GM23338 (cell line): Measurements from ENCODE around the gene MAPK8IP3. TPM values are rescaled to one million over a fixed set of nuclear protein-coding genes. Genes with fewer than 3 reads are reported as not detected.

ENCODE experiments used
- ATAC-seq: fragments of 200-7000 bp; cut with Tn5 transposase; 3 replicates; pipeline ENCODE4 v1.9.1; 2020
- DNase-seq: peaks from one replicate; pipeline ENCODE4 v3.0.0-alpha.2; 2015; ENCODE audit warnings: low spot score
- H2AFZ ChIP-seq: fragments of 200-600 bp; sonication (generic); 2 replicates; pipeline ENCODE4 v1.8.0; 2016; ENCODE audit warnings: antibody characterized with exemption, mild to moderate bottlenecking, moderate library complexity
- H3F3A ChIP-seq: fragments of 200-600 bp; sonication (generic); replicated peaks from 2 replicates; pipeline ENCODE4 v1.8.0; 2017; ENCODE audit warnings: antibody characterized with exemption, mixed run types, low read depth
- H3K27ac ChIP-seq: fragments of 200-600 bp; sonication (generic); 2 replicates; pipeline ENCODE4 v1.6.1; 2016; ENCODE audit warnings: low read depth
- H3K27me3 ChIP-seq: fragments of 200-600 bp; sonication (generic); 2 replicates; pipeline ENCODE4 v1.8.0; 2016; ENCODE audit warnings: mild to moderate bottlenecking, mixed run types, moderate library complexity; ENCODE audit not compliant: insufficient read depth
- H3K36me3 ChIP-seq: fragments of 200-600 bp; sonication (generic); 2 replicates; pipeline ENCODE4 v1.8.0; 2016; ENCODE audit warnings: mild to moderate bottlenecking; ENCODE audit not compliant: insufficient read depth
- H3K4me1 ChIP-seq: fragments of 200-600 bp; sonication (generic); 2 replicates; pipeline ENCODE4 v1.8.0; 2016; ENCODE audit warnings: mild to moderate bottlenecking, moderate library complexity; ENCODE audit not compliant: insufficient read depth
- H3K4me2 ChIP-seq: fragments of 200-600 bp; sonication (generic); 2 replicates; pipeline ENCODE4 v1.7.1; 2017; ENCODE audit warnings: mixed run types
- H3K4me3 ChIP-seq: fragments of 200-600 bp; sonication (generic); 2 replicates; pipeline ENCODE4 v1.6.1; 2016; ENCODE audit warnings: mixed run types
- H3K79me2 ChIP-seq: fragments of 200-600 bp; sonication (generic); replicated peaks from 2 replicates; pipeline ENCODE4 v1.8.0; 2017; ENCODE audit warnings: mild to moderate bottlenecking; ENCODE audit not compliant: insufficient read depth
- H3K9me2 ChIP-seq: fragments of 200-600 bp; sonication (generic); 2 replicates; pipeline ENCODE4 v1.8.0; 2017; ENCODE audit not compliant: insufficient read depth
- H4K20me1 ChIP-seq: fragments of 200-600 bp; sonication (generic); replicated peaks from 2 replicates; pipeline ENCODE4 v1.8.0; 2017; ENCODE audit warnings: mild to moderate bottlenecking; ENCODE audit not compliant: insufficient read depth
- H3K27ac Mint-ChIP-seq: 2 replicates; pipeline ENCODE4 v1.8.0; 2020; ENCODE audit warnings: inconsistent platforms, mild to moderate bottlenecking, moderate library complexity, mixed read lengths
- H3K27me3 Mint-ChIP-seq: 3 replicates; pipeline ENCODE4 v1.8.0; 2022; ENCODE audit warnings: low read depth, mild to moderate bottlenecking, moderate library complexity, mixed read lengths, inconsistent platforms; ENCODE audit not compliant: insufficient read depth, poor library complexity
- H3K36me3 Mint-ChIP-seq: 3 replicates; pipeline ENCODE4 v1.8.0; 2021; ENCODE audit warnings: low read depth, mild to moderate bottlenecking, inconsistent platforms, moderate library complexity, mixed read lengths
- H3K4me1 Mint-ChIP-seq: 3 replicates; pipeline ENCODE4 v1.8.0; 2020; ENCODE audit warnings: mild to moderate bottlenecking, inconsistent platforms, mixed read lengths
- H3K4me3 Mint-ChIP-seq: 3 replicates; pipeline ENCODE4 v1.8.0; 2021; ENCODE audit warnings: moderate library complexity, mild to moderate bottlenecking, inconsistent platforms, mixed read lengths
- H3K9me3 Mint-ChIP-seq: 3 replicates; pipeline ENCODE4 v1.8.0; 2020; ENCODE audit warnings: moderate library complexity, mild to moderate bottlenecking, inconsistent platforms, mixed read lengths
- CREB1 ChIP-seq: fragments of 250-450 bp; sonication (Bioruptor Pico); IDR thresholded peaks from 2 replicates; pipeline ENCODE4 v1.5.0; 2020; ENCODE audit warnings: low read depth, mild to moderate bottlenecking, moderate library complexity
- ETS1 ChIP-seq: IDR thresholded peaks from 2 replicates; pipeline ENCODE4 v1.6.1; 2016; ENCODE audit warnings: antibody characterized with exemption
- EZH2 ChIP-seq: fragments of 200-600 bp; sonication (generic); IDR thresholded peaks from one replicate; pipeline ENCODE4 v1.8.0; 2017; ENCODE audit warnings: antibody characterized with exemption, mild to moderate bottlenecking, low read depth; ENCODE audit not compliant: unreplicated experiment
- EZH2phosphoT487 ChIP-seq: fragments of 200-600 bp; sonication (generic); IDR thresholded peaks from one replicate; pipeline ENCODE4 v1.8.1; 2018; ENCODE audit warnings: antibody characterized with exemption; ENCODE audit not compliant: unreplicated experiment
- POLR2AphosphoS5 ChIP-seq: IDR thresholded peaks from 2 replicates; pipeline ENCODE4 v1.6.1; 2016; ENCODE audit warnings: antibody characterized with exemption, low read depth
- ZNF114 ChIP-seq: fragments of 250-450 bp; sonication (Bioruptor Pico); IDR thresholded peaks from 2 replicates; pipeline ENCODE4 v1.5.0; 2020; ENCODE audit warnings: mild to moderate bottlenecking, moderate library complexity
- ZNF331 ChIP-seq: fragments of 250-450 bp; sonication (Bioruptor Pico); IDR thresholded peaks from 2 replicates; pipeline ENCODE4 v1.5.0; 2020; ENCODE audit warnings: low read depth, mild to moderate bottlenecking, moderate library complexity
- polyA plus RNA-seq: library from polyadenylated mRNA; unstranded; fragments of >200 nt; fragmentation: Nextera tagmentation; extraction: Ambion mirVana; gene quantifications from 2 replicates; pipeline ENCODE4 v1.2.1, GENCODE V29; 2016
- total RNA-seq: library from RNA; depleted of rRNA; stranded (reverse); fragments of >200 nt; shearing (Covaris generic); gene quantifications from 2 replicates; pipeline ENCODE4 v1.2.3, GENCODE V29; 2014
- TF ChIP-seq, protein P1 (sequence below): IDR thresholded peaks from one replicate; pipeline ENCODE4 v1.6.1; 2018; ENCODE audit warnings: antibody characterized with exemption; ENCODE audit not compliant: unreplicated experiment
- TF ChIP-seq, protein P2 (sequence below), 2 experiments: fragments of 200-600 bp in 1 of 2; sonication (generic) in 1 of 2; conservative IDR thresholded peaks; 2 replicates each; pipeline versions ENCODE4 v1.5.1 to v1.6.1; 2016 to 2017; ENCODE audit warnings: antibody characterized with exemption in 2 of 2, low read depth in 2 of 2, mild to moderate bottlenecking in 2 of 2, moderate library complexity in 1 of 2

The MAPK8IP3 gene
- total and polyA plus RNA-seq, 2 experiments from 2014 or later: 11.3 to 58.4 TPM

- no peaks in the 10 kb centered on the region for H3K9me2 ChIP-seq
- no peak for ATAC-seq
- H3K4me1 ChIP-seq: peaks cover 4% of the 10 kb centered on the region; the same call in 1 of the 2 replicates
- peaks cover 13% of the 10 kb centered on the region; the same call in 1 of the 2 replicates for H4K20me1 ChIP-seq
- H3K36me3 ChIP-seq: no peaks in the 10 kb centered on the region
- H3K27ac ChIP-seq: no peak overlapping the region
- no peak overlapping the region for H2AFZ ChIP-seq
- DNase-seq: no peak
- peaks cover 15% of the 10 kb centered on the region for H3K79me2 ChIP-seq
- Mint-ChIP-seq H3K9me3 (peaks cover 7% of the 10 kb centered on the region; the same call in 1 of the 3 replicates), H3K27me3 (peaks cover 33% of the 10 kb centered on the region), H3K4me1 (peaks cover 5% of the 10 kb centered on the region), H3K27ac (no peak overlapping the region), H3K36me3 (peaks cover 16% of the 10 kb centered on the region; the same call in 2 of the 3 replicates), H3K4me3 (no peak overlapping the region; the same call in 2 of the 3 replicates)
- H3K27me3 ChIP-seq: no peaks in the 10 kb centered on the region
- TF ChIP-seq, protein P1, sequence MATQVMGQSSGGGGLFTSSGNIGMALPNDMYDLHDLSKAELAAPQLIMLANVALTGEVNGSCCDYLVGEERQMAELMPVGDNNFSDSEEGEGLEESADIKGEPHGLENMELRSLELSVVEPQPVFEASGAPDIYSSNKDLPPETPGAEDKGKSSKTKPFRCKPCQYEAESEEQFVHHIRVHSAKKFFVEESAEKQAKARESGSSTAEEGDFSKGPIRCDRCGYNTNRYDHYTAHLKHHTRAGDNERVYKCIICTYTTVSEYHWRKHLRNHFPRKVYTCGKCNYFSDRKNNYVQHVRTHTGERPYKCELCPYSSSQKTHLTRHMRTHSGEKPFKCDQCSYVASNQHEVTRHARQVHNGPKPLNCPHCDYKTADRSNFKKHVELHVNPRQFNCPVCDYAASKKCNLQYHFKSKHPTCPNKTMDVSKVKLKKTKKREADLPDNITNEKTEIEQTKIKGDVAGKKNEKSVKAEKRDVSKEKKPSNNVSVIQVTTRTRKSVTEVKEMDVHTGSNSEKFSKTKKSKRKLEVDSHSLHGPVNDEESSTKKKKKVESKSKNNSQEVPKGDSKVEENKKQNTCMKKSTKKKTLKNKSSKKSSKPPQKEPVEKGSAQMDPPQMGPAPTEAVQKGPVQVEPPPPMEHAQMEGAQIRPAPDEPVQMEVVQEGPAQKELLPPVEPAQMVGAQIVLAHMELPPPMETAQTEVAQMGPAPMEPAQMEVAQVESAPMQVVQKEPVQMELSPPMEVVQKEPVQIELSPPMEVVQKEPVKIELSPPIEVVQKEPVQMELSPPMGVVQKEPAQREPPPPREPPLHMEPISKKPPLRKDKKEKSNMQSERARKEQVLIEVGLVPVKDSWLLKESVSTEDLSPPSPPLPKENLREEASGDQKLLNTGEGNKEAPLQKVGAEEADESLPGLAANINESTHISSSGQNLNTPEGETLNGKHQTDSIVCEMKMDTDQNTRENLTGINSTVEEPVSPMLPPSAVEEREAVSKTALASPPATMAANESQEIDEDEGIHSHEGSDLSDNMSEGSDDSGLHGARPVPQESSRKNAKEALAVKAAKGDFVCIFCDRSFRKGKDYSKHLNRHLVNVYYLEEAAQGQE: no peak
- TF ChIP-seq ZNF114 (CRISPR knock-in tag): no peak
- no peak for TF ChIP-seq ETS1
- TF ChIP-seq, protein P2, sequence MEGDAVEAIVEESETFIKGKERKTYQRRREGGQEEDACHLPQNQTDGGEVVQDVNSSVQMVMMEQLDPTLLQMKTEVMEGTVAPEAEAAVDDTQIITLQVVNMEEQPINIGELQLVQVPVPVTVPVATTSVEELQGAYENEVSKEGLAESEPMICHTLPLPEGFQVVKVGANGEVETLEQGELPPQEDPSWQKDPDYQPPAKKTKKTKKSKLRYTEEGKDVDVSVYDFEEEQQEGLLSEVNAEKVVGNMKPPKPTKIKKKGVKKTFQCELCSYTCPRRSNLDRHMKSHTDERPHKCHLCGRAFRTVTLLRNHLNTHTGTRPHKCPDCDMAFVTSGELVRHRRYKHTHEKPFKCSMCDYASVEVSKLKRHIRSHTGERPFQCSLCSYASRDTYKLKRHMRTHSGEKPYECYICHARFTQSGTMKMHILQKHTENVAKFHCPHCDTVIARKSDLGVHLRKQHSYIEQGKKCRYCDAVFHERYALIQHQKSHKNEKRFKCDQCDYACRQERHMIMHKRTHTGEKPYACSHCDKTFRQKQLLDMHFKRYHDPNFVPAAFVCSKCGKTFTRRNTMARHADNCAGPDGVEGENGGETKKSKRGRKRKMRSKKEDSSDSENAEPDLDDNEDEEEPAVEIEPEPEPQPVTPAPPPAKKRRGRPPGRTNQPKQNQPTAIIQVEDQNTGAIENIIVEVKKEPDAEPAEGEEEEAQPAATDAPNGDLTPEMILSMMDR (conservative IDR thresholded peaks at IDR 0.05; ENCODE audit: low read depth in 2 of 2): no peak
- TF ChIP-seq EZH2: no peak
- no peak for TF ChIP-seq ZNF331 (CRISPR knock-in tag)
- no peak for TF ChIP-seq EZH2phosphoT487
- no peak for TF ChIP-seq POLR2AphosphoS5
- no peak for TF ChIP-seq CREB1 (CRISPR knock-in tag)
- no peak overlapping the region for H3K4me2 ChIP-seq
- no peak overlapping the region for H3K4me3 ChIP-seq
- 0 out of 2 replicates have a peak, but pooled peaks cover 5% of the 10 kb centered on the region for H3F3A ChIP-seq
Observed at GRCh38 chr16:1778200-1779179, 72.5 kb downstream of the MAPK8IP3 start.
